Fibroblast of peridontal ligament (primary cell): ENCODE measurements around the gene DAGLB.

Source experiments
- DNase-seq: peaks from one replicate; pipeline ENCODE4 v3.0.0-alpha.2; 2010; ENCODE audit errors: extremely low read depth

Gene DAGLB

DNA sequence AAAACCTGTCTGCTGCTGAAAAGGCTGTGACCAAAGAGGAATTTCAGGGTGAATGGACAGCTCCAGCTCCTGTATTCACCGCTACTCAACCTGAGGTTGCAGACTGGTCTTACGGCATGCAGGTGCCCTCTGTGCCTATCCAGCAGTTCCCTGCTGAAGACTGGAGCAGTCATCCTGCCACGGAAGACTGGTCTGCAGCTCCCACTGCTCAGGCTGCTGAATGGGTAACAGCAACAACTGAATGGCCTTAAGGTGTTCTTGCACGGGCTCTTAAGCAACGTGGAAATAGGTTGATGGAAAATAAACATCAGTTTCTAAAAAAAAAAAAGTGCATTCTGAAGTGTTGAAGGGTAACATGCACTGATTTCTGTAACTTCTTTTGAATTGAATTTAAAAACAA lies 82.3 kb downstream of the DAGLB start:
- DNase-seq = no peak

DNA sequence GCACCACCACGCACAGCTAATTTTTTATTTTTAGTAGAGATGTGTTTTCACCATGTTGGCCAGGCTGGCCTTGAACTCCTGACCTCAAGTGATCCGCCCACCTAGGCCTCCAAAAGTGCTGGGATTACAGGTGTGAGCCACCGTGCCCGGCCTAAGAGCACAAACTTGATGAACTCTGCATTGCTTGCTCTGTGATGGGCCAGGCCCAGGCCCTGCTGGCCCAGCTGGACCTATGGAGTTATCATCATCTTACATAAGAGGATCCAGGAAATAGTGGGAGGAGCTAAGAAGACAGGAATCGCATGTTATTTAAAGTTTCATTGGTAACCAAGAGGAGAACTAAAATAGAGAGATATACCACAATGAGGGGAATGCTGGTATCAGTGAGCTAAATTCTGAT lies 86.9 kb downstream of the DAGLB start:
- DNase-seq = no peak

DNA sequence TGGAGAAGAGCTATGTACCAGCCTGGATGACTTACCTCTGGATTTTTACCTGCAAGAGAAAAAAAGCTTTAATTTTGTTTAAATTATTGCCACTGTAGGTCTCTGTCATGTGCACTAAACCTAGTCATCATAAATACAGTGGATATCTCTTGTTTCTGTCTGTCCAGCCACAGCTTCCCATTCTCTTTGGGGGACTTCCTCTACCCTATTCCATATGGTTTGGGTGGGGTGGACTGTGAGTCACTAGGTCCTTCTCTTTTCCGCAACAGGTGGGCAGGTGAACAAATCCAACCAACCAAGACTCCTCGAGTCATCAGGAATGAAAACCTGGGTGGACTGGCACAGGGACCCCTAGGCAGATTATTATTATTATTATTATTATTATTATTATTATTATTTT lies 88.0 kb downstream of the DAGLB start:
- DNase-seq = no peak
